Lower lobe of right lung (tissue), 2 donors: Measurements from ENCODE around the gene GLE1. TPM values are rescaled to one million over a fixed set of nuclear protein-coding genes. Genes with fewer than 3 reads are reported as not detected.

ENCODE experiments used
- ATAC-seq, 2 donors: fragments of 200-7000 bp; cut with Tn5 transposase; one replicate each; pipeline ENCODE4 v1.9.1; 2020 to 2022; ENCODE audit warnings: mild to moderate bottlenecking in 2 of 2, moderate library complexity in 2 of 2
- DNase-seq: peaks from one replicate; pipeline ENCODE4 v3.0.0-alpha.2; 2020
- H3K27ac ChIP-seq: fragments of 200-600 bp; one replicate; pipeline ENCODE4 v1.8.0; 2022
- H3K27me3 ChIP-seq: fragments of 200-600 bp; one replicate; pipeline ENCODE4 v1.8.0; 2022; ENCODE audit warnings: low read depth
- H3K36me3 ChIP-seq: fragments of 200-600 bp; one replicate; pipeline ENCODE4 v1.8.0; 2022; ENCODE audit warnings: mild to moderate bottlenecking
- H3K4me1 ChIP-seq: fragments of 200-600 bp; one replicate; pipeline ENCODE4 v1.8.0; 2022
- H3K4me3 ChIP-seq: fragments of 200-600 bp; one replicate; pipeline ENCODE4 v1.8.0; 2022; ENCODE audit warnings: mild to moderate bottlenecking
- H3K9me3 ChIP-seq: fragments of 200-600 bp; one replicate; pipeline ENCODE4 v1.8.0; 2022
- intact Hi-C: fragments of 100-400 bp; cut with DNase I; formaldehyde crosslinking; loops from one replicate; pipeline ENCODE4 v1.11.0; 2022
- total RNA-seq: library from RNA; stranded (reverse); fragmentation: NEBNext Ultra II Directional; extraction: Animal tissue kit (Norgen Biotek cat#: 25700); gene quantifications from one replicate; pipeline ENCODE4 v1.2.1, GENCODE V29; 2021
- TF ChIP-seq, protein P1 (sequence below): fragments of 200-600 bp; IDR thresholded peaks from one replicate; pipeline ENCODE4 v1.8.0; 2022; ENCODE audit warnings: antibody characterized with exemption, mild to moderate bottlenecking
- donor health status: DM: no; HTN: yes; CAD: no; lungs with severe emphysema.

Gene GLE1
- total RNA-seq, 1 donor from 2014 or later: 24.5 TPM

DNA sequence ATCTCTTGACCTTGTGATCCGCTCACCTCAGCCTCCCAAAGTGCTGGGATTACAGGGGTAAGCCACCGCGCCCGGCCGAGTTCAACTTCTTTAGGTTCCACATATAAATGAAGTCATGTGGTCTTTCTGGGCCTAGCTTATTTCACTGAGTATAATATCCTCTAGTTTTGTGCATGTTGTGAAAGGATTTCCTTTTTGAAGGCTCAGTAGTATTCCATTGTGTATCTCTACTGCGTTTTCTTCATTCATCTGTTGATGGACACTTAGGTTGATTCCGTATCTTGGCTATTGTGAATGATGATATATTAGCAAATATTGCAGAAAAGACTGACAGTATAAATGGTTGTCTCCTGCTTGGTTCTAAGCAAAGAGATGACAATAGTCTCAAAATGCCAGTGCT, 28.7 kb upstream of the GLE1 start:
- intact Hi-C loops: no loop called here
- Histone ChIP-seq H3K4me1 (no peaks in the 10 kb centered on the region), H3K36me3 (peaks cover 83% of the 10 kb centered on the region), H3K27ac (no peak overlapping the region), H3K9me3 (no peaks in the 10 kb centered on the region), H3K27me3 (no peaks in the 10 kb centered on the region), H3K4me3 (no peak overlapping the region)
- ATAC-seq (no peak), DNase-seq (no peak)
- TF ChIP-seq, protein P1, sequence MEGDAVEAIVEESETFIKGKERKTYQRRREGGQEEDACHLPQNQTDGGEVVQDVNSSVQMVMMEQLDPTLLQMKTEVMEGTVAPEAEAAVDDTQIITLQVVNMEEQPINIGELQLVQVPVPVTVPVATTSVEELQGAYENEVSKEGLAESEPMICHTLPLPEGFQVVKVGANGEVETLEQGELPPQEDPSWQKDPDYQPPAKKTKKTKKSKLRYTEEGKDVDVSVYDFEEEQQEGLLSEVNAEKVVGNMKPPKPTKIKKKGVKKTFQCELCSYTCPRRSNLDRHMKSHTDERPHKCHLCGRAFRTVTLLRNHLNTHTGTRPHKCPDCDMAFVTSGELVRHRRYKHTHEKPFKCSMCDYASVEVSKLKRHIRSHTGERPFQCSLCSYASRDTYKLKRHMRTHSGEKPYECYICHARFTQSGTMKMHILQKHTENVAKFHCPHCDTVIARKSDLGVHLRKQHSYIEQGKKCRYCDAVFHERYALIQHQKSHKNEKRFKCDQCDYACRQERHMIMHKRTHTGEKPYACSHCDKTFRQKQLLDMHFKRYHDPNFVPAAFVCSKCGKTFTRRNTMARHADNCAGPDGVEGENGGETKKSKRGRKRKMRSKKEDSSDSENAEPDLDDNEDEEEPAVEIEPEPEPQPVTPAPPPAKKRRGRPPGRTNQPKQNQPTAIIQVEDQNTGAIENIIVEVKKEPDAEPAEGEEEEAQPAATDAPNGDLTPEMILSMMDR: no peak

DNA sequence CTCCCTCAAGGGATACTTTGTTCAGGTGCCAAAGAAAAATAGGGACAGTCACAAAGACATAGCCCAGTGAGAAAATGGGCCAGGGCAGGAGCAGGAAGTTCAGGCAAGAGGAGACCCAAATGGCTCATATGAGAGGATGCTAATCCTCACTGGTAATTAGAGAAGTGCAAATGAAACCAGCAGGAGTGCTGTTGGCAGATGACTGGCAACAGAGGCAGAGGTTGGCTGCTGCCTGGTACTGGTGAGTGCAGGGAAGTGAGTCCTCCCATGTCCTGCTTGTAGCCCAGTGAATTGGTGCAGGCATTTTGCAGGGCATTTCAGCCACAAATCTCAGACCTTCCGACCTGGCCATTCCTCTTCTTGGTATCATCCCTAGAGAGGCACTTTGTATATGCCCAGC, 25.3 kb upstream of the GLE1 start:
- H3K36me3 ChIP-seq: peaks cover 90% of the 10 kb centered on the region

DNA sequence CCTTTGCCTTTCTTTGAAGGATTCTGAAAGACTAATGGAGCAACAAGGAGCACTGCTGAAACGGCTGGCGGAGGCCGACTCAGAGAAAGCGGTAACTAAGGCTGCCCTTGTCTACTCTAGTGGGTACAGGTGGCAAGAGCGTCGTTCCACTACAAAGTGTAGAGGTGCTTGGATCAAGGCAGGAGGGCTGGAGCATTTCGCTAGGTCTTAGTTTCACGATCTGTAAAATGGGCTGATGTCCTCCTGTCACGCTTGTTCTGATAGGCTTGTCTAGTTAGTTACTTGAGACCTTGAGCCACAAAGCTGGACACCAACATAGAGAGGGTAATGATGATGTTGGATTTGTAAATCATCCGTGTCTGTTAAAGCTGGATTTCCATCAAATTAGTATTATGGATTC, 23.0 kb upstream of the GLE1 start:
- H3K27ac ChIP-seq: no peak overlapping the region
- H3K36me3 ChIP-seq: peaks cover 95% of the 10 kb centered on the region
- TF ChIP-seq, protein P1: no peak
- no peaks in the 10 kb centered on the region for H3K9me3 ChIP-seq
- no peak for ATAC-seq
- H3K4me3 ChIP-seq: no peak overlapping the region
- H3K4me1 ChIP-seq: no peaks in the 10 kb centered on the region
- no peak for DNase-seq
- intact Hi-C loops: no loop called here
- no peaks in the 10 kb centered on the region for H3K27me3 ChIP-seq

More for the DNA sequence above, 25.3 kb upstream of the GLE1 start:
- no peaks in the 10 kb centered on the region for H3K27me3 ChIP-seq
- no peak for DNase-seq
- TF ChIP-seq, protein P1: no peak
- H3K27ac ChIP-seq: no peak overlapping the region
- intact Hi-C loops: no loop called here
- no peak for ATAC-seq
- no peaks in the 10 kb centered on the region for H3K9me3 ChIP-seq
- no peak overlapping the region for H3K4me3 ChIP-seq
- no peaks in the 10 kb centered on the region for H3K4me1 ChIP-seq

DNA sequence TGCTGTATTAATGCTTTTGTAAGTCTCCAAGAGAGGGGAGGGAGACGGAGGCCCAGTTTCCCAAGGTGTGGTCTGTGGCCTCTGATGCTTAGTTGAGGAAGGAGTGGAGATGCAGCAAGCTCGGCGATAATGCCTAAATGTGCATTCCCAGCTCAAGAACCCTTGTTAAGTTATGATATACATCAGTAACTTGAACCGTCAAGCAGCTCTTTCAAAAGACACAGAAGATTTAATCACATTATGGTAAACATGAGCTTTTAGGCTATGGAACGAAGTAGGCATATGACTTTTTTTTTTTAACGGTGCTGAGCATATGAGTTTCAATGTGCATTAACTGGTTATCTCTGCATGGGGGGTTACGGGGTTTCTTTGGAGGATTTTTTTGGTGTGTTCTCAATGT, 22.3 kb upstream of the GLE1 start:
- ATAC-seq (no peak), DNase-seq (no peak)
- Histone ChIP-seq H3K9me3 (no peaks in the 10 kb centered on the region), H3K27me3 (no peaks in the 10 kb centered on the region), H3K4me1 (no peaks in the 10 kb centered on the region), H3K36me3 (peaks cover 98% of the 10 kb centered on the region), H3K27ac (no peak overlapping the region), H3K4me3 (no peak overlapping the region)
- TF ChIP-seq, protein P1: no peak
- intact Hi-C loops: no loop called here

DNA sequence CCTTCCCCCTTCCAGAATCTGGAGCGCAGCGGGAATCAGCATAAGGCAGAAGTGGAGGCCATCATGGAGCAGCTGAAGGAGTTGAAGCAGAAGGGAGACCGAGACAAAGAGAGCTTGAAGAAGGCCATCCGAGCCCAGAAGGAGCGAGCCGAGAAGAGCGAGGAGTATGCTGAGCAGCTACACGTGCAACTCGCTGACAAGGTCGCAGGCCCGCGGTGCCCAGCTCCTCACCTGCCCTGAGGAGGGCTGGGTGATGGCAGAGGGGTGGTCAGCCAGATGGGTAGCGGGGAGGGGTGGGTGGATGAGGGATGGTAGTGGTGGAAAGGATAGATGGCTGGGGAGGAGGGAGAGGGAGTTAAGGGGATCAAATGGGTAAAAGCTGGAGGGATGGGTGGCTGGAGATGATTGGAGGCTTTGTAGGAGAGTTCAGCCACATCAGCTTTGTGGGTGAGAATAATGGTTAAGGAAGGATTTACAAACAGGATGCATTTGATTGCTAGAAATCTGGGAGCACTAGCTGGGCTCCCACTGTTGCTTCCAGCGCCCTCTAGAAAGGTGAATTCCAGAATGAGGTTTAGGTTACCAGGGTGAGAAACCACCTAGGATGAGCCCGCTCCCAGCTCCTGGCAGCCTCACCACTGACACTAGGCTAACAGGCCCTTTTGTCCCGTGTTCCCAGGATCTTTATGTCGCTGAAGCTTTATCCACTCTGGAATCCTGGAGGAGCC, 19.7 kb upstream of the GLE1 start:
- TF ChIP-seq, protein P1: no peak
- no peaks in the 10 kb centered on the region for H3K4me1 ChIP-seq
- H3K4me3 ChIP-seq: no peak overlapping the region
- H3K27me3 ChIP-seq: no peaks in the 10 kb centered on the region
- H3K9me3 ChIP-seq: no peaks in the 10 kb centered on the region
- H3K36me3 ChIP-seq: peaks cover 93% of the 10 kb centered on the region
- H3K27ac ChIP-seq: no peak overlapping the region
- ATAC-seq (no peak), DNase-seq (no peak)
- intact Hi-C loops: no loop called here
